CD4-positive, alpha-beta T cell treated with Interleukin-17A for 4 hours (primary cell): Measurements from ENCODE around the gene OTX2.

Experiments
- DNase-seq: peaks from one replicate; pipeline ENCODE4 v3.0.0-alpha.2; 2020; ENCODE audit warnings: mixed read lengths

The OTX2 gene

DNA sequence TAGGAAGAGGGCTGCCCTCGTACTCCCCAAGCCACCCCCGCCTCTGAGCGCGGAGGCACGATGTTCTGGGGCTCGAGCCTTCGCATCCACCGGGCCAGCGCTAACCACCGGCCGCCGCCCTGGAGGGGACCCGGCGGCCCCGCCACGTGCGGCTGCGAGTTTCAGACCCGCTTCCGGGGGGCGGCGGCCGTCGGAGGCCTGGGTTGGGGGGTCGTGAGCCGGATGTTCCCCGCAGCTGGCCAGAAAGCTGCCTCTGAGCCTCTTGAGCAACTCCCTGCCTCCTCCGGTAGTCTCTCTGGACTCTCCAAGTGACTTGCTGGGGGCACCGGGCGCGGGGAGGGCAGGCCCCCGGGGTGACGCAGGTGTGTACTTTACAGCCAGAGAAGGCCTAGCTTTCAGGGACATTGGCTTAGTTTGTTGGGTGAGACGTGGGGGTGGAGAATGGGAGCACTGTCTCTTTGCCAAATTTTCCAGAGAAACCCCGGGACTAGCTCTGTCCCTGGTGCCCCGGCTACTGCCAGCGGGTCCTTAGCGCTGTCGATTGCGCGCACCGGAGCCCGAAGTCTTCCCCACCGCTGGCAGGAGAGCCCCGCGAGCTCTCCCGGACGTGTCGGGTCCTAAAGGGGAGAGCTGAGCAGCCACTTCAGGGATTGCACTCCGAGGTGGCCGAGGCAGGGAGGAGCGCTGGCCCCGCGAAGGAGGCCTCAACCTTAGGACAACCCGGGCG is 15.6 kb downstream of the OTX2 start:
- no peak for DNase-seq

DNA sequence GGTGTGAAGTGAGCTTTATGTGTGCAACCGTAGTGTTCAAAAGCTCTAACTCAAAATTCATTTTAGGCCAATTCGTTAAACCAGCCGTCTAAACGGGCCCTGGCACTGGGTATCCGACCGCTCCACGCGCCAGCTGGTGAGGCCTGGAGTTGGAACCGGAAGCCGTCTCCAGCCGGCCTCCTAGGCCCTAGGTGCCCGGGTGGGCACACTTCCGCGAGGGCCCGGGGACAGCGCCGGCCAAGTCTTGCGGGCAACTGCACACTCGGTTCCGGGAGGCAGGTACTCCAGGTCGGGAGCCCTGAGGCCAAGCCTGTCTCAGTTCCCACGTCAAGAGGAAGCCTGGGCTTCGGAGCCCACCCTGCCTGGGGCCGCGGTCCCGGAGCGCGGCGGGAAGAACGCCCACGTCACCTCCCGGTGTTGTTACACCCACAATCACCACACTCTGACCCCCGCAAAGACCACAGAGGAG is 16.2 kb downstream of the OTX2 start:
- DNase-seq, result no peak

DNA sequence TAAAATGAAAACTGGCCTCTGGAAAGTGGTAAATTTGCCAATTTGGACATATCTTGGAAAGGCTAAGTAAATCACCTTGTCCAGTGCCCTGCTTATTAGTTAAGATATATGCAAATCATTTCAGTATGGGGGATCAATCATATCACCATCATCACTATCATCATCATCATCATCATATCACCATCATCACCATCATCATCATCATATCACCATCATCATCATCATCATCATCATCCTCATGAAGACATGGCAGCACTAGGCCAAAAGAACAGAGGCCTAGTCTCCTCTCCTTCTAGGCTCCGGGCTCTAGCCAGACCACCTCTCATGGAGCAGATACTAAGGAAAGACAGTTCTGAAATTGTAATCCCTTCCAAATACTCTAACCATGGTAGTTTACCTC is 20.3 kb downstream of the OTX2 start:
- no peak for DNase-seq

DNA sequence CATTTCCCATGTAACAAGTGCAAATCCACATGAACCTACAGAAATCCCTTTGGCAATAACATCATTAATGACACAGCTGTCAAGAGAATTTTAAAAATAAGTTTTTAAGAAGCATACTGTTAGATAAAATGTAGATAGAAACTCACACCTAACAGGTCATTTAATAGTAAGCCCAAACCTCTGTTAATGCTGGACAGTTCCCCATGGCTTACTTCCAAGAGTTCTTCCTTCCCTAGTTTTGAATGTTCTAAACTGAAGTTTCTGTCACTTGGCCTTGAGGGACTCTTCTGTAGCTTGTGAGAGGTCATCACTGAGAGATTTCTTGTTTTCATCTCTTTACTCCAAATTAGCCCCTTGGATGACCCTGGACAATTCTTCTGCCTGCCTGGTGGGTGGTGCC is 22.7 kb downstream of the OTX2 start:
- DNase-seq, result no peak

DNA sequence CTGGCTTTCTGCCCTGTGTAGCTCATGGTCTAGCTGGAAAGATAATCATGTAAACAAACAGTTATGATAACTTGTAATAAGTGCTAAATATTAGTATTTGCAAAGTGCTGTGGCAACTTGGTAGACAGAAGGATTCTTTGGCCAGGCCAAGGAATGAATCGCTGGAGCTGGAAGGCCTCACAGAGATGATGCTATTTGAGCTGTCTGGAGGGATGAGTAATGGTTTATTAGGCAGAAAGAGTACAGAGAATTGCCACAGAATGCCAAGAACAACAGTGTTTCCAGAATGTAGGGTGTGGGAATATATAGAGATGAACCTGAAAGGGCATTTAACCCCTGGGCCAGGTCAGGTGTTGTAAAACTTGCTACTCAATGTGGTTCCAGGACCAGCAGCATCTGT is 27.6 kb downstream of the OTX2 start:
- DNase-seq, result no peak

DNA sequence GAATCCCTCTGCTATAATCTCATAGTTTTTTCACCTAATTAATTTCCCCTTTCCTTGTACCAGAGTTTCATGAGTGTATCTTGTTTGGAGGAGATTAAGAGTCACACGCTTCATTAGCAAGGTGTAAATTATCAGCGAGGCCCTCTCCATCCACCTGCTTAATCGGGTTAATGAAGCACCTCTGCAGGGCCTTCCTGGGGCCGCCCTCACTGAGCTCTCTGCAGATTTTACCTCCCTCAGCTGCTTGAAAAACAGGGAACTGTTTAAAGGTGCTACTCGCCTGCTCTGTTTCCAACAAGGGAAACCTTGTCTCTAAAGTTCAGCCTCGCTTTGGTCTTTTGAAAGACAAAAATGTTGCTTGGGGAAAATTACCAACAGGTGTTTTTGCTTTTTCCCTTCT is 35.8 kb downstream of the OTX2 start:
- no peak for DNase-seq

DNA sequence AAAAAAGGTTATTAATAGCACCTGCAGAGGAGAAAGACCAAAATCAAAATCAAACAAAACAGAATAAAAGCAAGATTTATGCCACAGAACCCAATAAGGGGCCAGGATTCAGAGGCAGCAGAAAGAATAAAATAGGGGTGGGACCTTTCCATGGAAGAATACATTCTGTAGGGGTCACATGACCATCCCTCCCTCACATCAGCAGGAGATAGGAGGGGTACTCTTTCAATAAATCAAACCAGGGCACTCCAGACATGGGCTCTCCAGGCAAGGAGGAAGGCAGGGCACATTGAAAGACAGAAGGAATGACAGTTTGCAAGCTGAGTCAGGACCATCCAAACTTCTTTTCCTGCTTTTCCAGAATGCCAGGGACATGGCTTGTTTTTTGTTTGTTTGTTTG is 39.8 kb downstream of the OTX2 start:
- DNase-seq, result no peak

DNA sequence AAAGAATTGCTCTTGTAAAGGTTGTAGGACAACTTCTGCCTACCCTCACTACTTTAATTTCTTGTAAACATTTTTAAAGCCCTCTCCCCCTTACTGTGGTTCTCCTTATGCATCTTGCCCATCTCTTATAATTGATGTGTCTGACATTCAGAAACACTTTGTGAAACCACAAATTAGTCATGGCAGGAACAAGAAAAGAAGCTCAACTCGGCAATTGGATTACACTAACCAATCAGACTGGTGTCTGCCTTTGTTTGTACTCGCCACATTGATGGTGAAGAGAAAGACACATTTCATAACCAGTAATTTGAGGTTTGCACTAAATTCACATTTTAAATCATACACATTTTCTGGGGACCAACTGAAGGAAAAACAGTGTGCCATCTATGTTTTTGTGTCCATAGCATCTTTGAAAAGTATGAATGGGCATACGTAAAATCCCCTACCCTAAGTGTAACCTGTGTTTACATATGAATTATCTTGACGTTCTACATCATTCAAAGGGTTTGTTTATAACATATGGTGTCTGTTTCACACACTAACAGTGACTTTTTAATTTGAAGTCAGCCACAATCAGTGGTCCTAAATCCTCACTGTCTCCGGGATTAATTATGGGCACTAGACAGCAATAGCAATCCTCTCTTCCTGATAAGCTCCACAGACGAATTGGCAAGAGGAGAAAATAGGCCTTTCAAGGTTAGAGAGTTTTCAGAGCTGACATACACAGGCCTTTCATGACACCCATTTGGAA is 49.9 kb downstream of the OTX2 start:
- no peak for DNase-seq

DNA sequence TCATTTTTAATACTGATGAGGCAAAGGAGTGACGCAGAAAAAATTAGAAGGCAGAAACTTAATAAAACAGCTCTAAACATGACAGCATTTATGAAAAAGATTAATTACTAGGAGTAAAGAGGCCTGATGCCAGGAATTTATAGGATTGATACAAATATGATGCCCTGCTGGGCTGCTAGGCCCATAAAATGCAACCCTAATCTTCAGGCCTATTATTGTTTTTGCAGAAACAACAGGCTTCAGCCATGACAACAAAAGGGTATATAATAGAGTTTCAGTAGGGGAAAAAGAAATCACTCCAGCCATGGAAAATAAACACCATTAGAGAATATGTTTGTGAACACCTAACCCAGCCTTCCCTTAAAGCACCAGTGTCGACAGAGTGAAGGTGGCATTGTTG is 50.6 kb downstream of the OTX2 start:
- no peak for DNase-seq

DNA sequence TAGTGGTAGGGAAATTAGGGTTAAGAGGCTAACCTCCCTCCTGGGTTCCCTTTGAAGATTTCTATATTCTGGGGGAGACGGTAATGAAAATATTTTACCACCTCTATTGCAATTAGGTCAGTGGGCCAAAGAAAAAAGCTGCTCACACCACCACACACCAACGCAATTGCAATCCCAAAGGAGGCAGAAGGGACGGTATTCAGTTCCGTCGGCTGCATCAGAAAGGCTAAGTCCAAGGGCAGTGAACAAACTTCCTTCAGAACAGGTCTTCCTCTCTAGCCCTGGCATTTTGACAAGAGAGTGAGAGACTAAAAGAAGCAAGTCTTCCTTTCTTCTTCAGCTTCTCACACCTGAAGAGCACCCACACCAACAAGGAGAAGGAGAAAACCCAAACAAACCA is 51.2 kb downstream of the OTX2 start:
- DNase-seq, result no peak

DNA sequence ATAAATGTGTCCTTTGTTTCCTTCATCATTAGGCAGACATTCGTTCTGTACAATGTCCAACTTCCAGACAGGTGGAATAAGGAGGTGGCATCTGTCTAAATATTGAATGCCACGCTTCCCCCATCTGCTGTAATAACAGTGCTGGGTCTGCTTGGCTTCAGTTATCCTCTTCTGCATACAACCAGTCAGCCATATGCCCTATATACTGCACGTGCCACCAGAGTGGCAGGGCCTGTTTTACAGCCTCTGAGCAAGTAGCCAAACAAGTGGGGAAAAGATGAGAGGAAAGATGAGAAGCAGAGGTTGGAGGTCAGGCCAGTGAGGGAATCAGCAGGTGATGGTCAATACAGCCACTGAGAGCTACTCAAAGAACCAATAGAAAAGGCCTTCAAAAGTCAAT is 55.4 kb downstream of the OTX2 start:
- DNase-seq, result no peak

DNA sequence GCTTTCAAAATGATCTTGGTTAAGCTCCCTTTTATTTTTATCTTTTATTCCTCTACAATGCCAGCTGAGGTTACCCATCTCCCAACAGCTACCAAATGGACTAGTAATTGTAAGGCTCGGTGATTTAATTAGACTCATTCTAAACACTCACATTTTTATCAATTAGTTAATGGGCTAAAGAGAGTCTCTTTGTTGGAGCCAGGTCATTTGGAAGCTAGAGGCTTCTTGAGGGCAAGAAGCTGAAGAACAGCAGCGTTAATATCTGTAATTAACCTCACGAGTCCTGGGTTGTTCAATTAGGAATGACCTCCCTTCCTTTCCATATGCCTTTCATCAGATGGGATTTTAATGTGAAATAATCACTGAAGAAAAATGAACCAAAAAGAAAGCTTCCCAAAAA is 56.9 kb downstream of the OTX2 start:
- no peak for DNase-seq

DNA sequence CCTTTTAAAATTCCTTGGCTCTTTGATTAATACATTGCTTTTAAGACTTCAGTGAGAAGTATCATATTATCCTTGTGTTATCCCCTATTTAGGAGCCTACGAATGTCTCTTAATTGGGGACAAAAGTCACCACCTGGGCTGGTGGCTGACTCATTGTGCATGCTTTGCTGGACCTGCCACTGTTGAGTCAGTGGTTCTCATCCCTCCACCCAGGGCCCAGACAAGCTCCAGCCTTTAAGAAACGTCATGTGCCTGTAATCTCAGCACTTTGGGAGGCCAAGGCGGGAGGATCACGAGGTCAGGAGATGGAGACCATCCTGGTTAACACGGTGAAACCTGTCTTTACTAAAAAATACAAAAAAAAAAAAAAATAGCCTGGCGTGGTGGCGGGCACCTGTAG is 57.9 kb downstream of the OTX2 start:
- DNase-seq, result no peak

DNA sequence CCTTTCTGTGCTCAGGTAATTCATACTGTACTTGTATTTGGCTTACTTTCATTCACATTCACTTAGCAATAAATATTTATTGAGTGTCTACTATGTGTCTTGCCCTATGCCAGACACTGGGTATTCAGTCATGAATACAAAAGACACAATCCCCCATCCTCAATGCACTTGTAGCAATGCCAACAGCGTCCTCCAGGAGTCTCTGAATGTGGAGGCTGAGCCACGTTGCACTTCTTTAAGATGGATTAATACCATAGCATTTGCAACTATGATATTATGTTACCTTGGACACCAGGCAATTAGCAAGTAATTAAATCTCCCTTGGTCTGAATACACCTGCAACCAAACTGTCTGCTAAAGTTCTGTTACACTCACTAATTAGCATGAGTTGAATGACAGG is 58.8 kb downstream of the OTX2 start:
- no peak for DNase-seq
